Measurements from ENCODE around the gene EEF1AKMT4. TPM values are rescaled to one million over a fixed set of nuclear protein-coding genes. Genes with fewer than 3 reads are reported as not detected.

The EEF1AKMT4 gene
- polyA plus RNA-seq, 1 donor (not counting 4 experiments of a cell fraction or from before 2014, with no cell fraction given): 10.8 TPM

GRCh38 chr3:184306341-184306972 is 57.0 kb downstream of the EEF1AKMT4 start:
- Histone ChIP-seq H3K9me1 (ENCODE audit: control insufficient read depth, extremely low read depth, insufficient read depth, low read length) (no peaks in the 10 kb centered on the region), H3K36me3 (ENCODE audit: control insufficient read depth in 2 of 2, extremely low read depth in 1 of 2, insufficient read depth in 2 of 2, low read length in 2 of 2) (peaks cover 59 to 66% of the 10 kb centered on the region in 2 experiments), H3K79me2 (ENCODE audit: control insufficient read depth, insufficient read depth, low read length) (peaks cover 45% of the 10 kb centered on the region), H3K27me3 (ENCODE audit: control insufficient read depth, extremely low read depth, insufficient read depth, low read length) (no peaks in the 10 kb centered on the region), H3K9ac (ENCODE audit: control insufficient read depth, extremely low read depth, insufficient read depth, low read length) (no peak overlapping the region), H2AFZ (ENCODE audit: control insufficient read depth, low read length) (no peak overlapping the region), H3K4me2 (ENCODE audit: control insufficient read depth, extremely low read depth, insufficient read depth, low read depth, low read length) (no peak overlapping the region), H4K20me1 (ENCODE audit: control insufficient read depth, extremely low read depth, insufficient read depth, low read length) (peaks cover 13% of the 10 kb centered on the region), H3K9me3 (ENCODE audit: control insufficient read depth, low read depth, low read length) (no peaks in the 10 kb centered on the region), H3K27ac (ENCODE audit: control insufficient read depth, insufficient read depth, low read length) (no peak overlapping the region), H3K4me1 (ENCODE audit: control insufficient read depth, extremely low read depth, insufficient read depth, low read length) (no peaks in the 10 kb centered on the region), H3K4me3 (ENCODE audit: control insufficient read depth in 2 of 3, extremely low read depth in 1 of 3, insufficient read depth in 2 of 3, low read depth in 1 of 3, low read length in 3 of 3) (no peak overlapping the region)
- DNase-seq (ENCODE audit: low read depth, low spot score): no peak
- TF ChIP-seq EZH2 (IDR thresholded peaks at IDR 0.05; ENCODE audit: low read length): no peak
- TF ChIP-seq, protein P1, sequence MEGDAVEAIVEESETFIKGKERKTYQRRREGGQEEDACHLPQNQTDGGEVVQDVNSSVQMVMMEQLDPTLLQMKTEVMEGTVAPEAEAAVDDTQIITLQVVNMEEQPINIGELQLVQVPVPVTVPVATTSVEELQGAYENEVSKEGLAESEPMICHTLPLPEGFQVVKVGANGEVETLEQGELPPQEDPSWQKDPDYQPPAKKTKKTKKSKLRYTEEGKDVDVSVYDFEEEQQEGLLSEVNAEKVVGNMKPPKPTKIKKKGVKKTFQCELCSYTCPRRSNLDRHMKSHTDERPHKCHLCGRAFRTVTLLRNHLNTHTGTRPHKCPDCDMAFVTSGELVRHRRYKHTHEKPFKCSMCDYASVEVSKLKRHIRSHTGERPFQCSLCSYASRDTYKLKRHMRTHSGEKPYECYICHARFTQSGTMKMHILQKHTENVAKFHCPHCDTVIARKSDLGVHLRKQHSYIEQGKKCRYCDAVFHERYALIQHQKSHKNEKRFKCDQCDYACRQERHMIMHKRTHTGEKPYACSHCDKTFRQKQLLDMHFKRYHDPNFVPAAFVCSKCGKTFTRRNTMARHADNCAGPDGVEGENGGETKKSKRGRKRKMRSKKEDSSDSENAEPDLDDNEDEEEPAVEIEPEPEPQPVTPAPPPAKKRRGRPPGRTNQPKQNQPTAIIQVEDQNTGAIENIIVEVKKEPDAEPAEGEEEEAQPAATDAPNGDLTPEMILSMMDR (optimal IDR thresholded peaks at IDR 0.05 in 1 of 3, IDR thresholded peaks at IDR 0.05 in 1 of 3, conservative IDR thresholded peaks at IDR 0.05 in 1 of 3; ENCODE audit: extremely low read depth in 1 of 3, insufficient read depth in 2 of 3, low read length in 3 of 3): no peak
- dilution Hi-C loops (cut with MboI; ENCODE audit: extremely low pct_ligation_motif_present, low sequenced_read_pairs): no loop called here
- no peak for FAIRE-seq

GRCh38 chr3:184307915-184308314 is 58.4 kb downstream of the EEF1AKMT4 start:
- Histone ChIP-seq H3K27me3 (ENCODE audit: control insufficient read depth, extremely low read depth, insufficient read depth, low read length) (no peaks in the 10 kb centered on the region), H3K4me1 (ENCODE audit: control insufficient read depth, extremely low read depth, insufficient read depth, low read length) (no peaks in the 10 kb centered on the region), H3K4me2 (ENCODE audit: control insufficient read depth, extremely low read depth, insufficient read depth, low read depth, low read length) (no peak overlapping the region), H3K9ac (ENCODE audit: control insufficient read depth, extremely low read depth, insufficient read depth, low read length) (no peak overlapping the region), H4K20me1 (ENCODE audit: control insufficient read depth, extremely low read depth, insufficient read depth, low read length) (peaks cover 7% of the 10 kb centered on the region), H3K27ac (ENCODE audit: control insufficient read depth, insufficient read depth, low read length) (no peak overlapping the region), H3K4me3 (ENCODE audit: control insufficient read depth in 2 of 3, extremely low read depth in 1 of 3, insufficient read depth in 2 of 3, low read depth in 1 of 3, low read length in 3 of 3) (no peak overlapping the region), H2AFZ (ENCODE audit: control insufficient read depth, low read length) (no peak overlapping the region), H3K79me2 (ENCODE audit: control insufficient read depth, insufficient read depth, low read length) (peaks cover 31% of the 10 kb centered on the region), H3K36me3 (ENCODE audit: control insufficient read depth in 2 of 2, extremely low read depth in 1 of 2, insufficient read depth in 2 of 2, low read length in 2 of 2) (peaks cover 45 to 53% of the 10 kb centered on the region in 2 experiments), H3K9me1 (ENCODE audit: control insufficient read depth, extremely low read depth, insufficient read depth, low read length) (no peaks in the 10 kb centered on the region), H3K9me3 (ENCODE audit: control insufficient read depth, low read depth, low read length) (no peaks in the 10 kb centered on the region)
- FAIRE-seq: no peak
- DNase-seq (ENCODE audit: low read depth, low spot score): no peak
- TF ChIP-seq, protein P1 (optimal IDR thresholded peaks at IDR 0.05 in 1 of 3, IDR thresholded peaks at IDR 0.05 in 1 of 3, conservative IDR thresholded peaks at IDR 0.05 in 1 of 3; ENCODE audit: extremely low read depth in 1 of 3, insufficient read depth in 2 of 3, low read length in 3 of 3): no peak
- TF ChIP-seq EZH2 (IDR thresholded peaks at IDR 0.05; ENCODE audit: low read length): no peak
- dilution Hi-C loops (cut with MboI; ENCODE audit: extremely low pct_ligation_motif_present, low sequenced_read_pairs): no loop called here

Small RNAs within 50 kb of the gene (small RNA-seq; reads per million reads assigned to genes)
- gene MIR1224 (ENCODE audit: insufficient read length in 3 of 3, low read depth in 3 of 3, low replicate concordance in 1 of 3): 0 reads per million in 3 experiments

Other genes starting within 250 kb of the EEF1AKMT4 start
- 22.3 to 30.3 TPM (median 28.7 TPM) in 3 replicates for gene ABCC5, start 231.8 kb upstream of the EEF1AKMT4 start, polyA plus RNA-seq
- gene HTR3D, start 217.9 kb upstream of the EEF1AKMT4 start, polyA plus RNA-seq: not detected in 3 replicates
- not detected in 3 replicates for gene HTR3C, start 196.6 kb upstream of the EEF1AKMT4 start, polyA plus RNA-seq
- not detected in 3 replicates for gene HTR3E, start 152.6 kb upstream of the EEF1AKMT4 start, polyA plus RNA-seq
- gene EIF2B5, start 114.3 kb upstream of the EEF1AKMT4 start, polyA plus RNA-seq: 31.9 to 37.9 TPM (median 33.7 TPM) in 3 replicates
- gene DVL3, start 94.3 kb upstream of the EEF1AKMT4 start, polyA plus RNA-seq: 16.0 to 21.9 TPM (median 18.5 TPM) in 3 replicates
- 431 to 520 TPM (median 443 TPM) in 3 replicates for gene AP2M1, start 74.8 kb upstream of the EEF1AKMT4 start, polyA plus RNA-seq
- 39.2 to 53.8 TPM (median 43.5 TPM) in 3 replicates for gene ABCF3, start 63.5 kb upstream of the EEF1AKMT4 start, polyA plus RNA-seq
- gene VWA5B2, start 20.1 kb upstream of the EEF1AKMT4 start, polyA plus RNA-seq: not detected in 3 replicates
- gene ALG3, start 710 bp upstream of the EEF1AKMT4 start, polyA plus RNA-seq: 44.4 to 49.6 TPM (median 48.2 TPM) in 3 replicates
- 0.06 to 0.29 TPM (median 0.18 TPM) in 3 replicates for gene CAMK2N2, start 11.9 kb downstream of the EEF1AKMT4 start, polyA plus RNA-seq
- not detected in 3 replicates for gene ECE2, start 26.4 kb downstream of the EEF1AKMT4 start, polyA plus RNA-seq
- 515 to 703 TPM (median 593 TPM) in 3 replicates for gene PSMD2, start 49.6 kb downstream of the EEF1AKMT4 start, polyA plus RNA-seq
- gene EIF4G1, start 64.9 kb downstream of the EEF1AKMT4 start, polyA plus RNA-seq: 217 to 467 TPM (median 225 TPM) in 3 replicates
- 10.8 to 17.4 TPM (median 12.1 TPM) in 3 replicates for gene FAM131A, start 87.9 kb downstream of the EEF1AKMT4 start, polyA plus RNA-seq
- 3.1 to 3.3 TPM (median 3.2 TPM) in 3 replicates for gene CLCN2, start 111.9 kb downstream of the EEF1AKMT4 start, polyA plus RNA-seq
- 132 to 202 TPM (median 135 TPM) in 3 replicates for gene POLR2H, start 112.0 kb downstream of the EEF1AKMT4 start, polyA plus RNA-seq
- not detected in 3 replicates for gene THPO, start 128.5 kb downstream of the EEF1AKMT4 start, polyA plus RNA-seq
- gene CHRD, start 130.4 kb downstream of the EEF1AKMT4 start, polyA plus RNA-seq: not detected in 3 replicates